ENCODE results near the gene MAVS. TPM values are rescaled to one million over a fixed set of nuclear protein-coding genes. Genes with fewer than 3 reads are reported as not detected.

MAVS gene
- total and polyA plus RNA-seq, 11 donors = 32.5 to 74.0 (median 43.3) TPM

- no peak for TF ChIP-seq POLR2A (IDR thresholded peaks at IDR 0.05)
- TF ChIP-seq, protein P1, sequence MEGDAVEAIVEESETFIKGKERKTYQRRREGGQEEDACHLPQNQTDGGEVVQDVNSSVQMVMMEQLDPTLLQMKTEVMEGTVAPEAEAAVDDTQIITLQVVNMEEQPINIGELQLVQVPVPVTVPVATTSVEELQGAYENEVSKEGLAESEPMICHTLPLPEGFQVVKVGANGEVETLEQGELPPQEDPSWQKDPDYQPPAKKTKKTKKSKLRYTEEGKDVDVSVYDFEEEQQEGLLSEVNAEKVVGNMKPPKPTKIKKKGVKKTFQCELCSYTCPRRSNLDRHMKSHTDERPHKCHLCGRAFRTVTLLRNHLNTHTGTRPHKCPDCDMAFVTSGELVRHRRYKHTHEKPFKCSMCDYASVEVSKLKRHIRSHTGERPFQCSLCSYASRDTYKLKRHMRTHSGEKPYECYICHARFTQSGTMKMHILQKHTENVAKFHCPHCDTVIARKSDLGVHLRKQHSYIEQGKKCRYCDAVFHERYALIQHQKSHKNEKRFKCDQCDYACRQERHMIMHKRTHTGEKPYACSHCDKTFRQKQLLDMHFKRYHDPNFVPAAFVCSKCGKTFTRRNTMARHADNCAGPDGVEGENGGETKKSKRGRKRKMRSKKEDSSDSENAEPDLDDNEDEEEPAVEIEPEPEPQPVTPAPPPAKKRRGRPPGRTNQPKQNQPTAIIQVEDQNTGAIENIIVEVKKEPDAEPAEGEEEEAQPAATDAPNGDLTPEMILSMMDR (IDR thresholded peaks at IDR 0.05) = no peak
- Histone ChIP-seq H3K4me1 (peaks cover 0 to 39% (median 18%) of the 10 kb centered on the region in 12 donors), H3K4me3 (peak overlapping the region; percentile 71 to 99 (median 90)), H3K9me3 (no peaks in the 10 kb centered on the region), H3K27me3 (no peaks in the 10 kb centered on the region), H3K36me3 (peaks cover 0 to 4% (median 0%) of the 10 kb centered on the region in 9 donors), H3K27ac (peak overlapping the region; percentile 92 to 98 (median 95))
- DNase-seq (no peak), ATAC-seq (peak in 2 of 4 donors; percentile 0 to 1)
- 17 to 18% (median 18%) methylated on average over 8 of the region's 8 CpGs for WGBS, 4 donors
- intact Hi-C loops (cut with DNase I) = loop anchor here in 4 of 10 donors (2.0 to 5.0 kb wide), 3 partner anchors 27 to 130 kb away; partner anchors contain the start of genes AP5S1 (in 2 of the 4) and CENPB (in 1 of the 4)
These were observed 851 bp downstream of the MAVS start for GRCh38 chr20:3847429-3847940.

GRCh38 chr20:3848565-3848964, 1.9 kb downstream of the MAVS start:
- Histone ChIP-seq H3K27ac (no peak overlapping the region), H3K9me3 (no peaks in the 10 kb centered on the region), H3K36me3 (peaks cover 0 to 4% (median 0%) of the 10 kb centered on the region in 9 donors), H3K4me1 (peaks cover 0 to 32% (median 18%) of the 10 kb centered on the region in 12 donors), H3K4me3 (no peak overlapping the region), H3K27me3 (no peaks in the 10 kb centered on the region)
- TF ChIP-seq, protein P1 (IDR thresholded peaks at IDR 0.05) = no peak
- TF ChIP-seq POLR2A (IDR thresholded peaks at IDR 0.05) = no peak
- DNase-seq (no peak), ATAC-seq (no peak)
- 74 to 91% (median 84%) methylated on average over 1 of the region's 1 CpG for WGBS, 4 donors
- intact Hi-C loops (cut with DNase I) = loop anchor here in 2 of 10 donors (5.0 kb wide), 2 partner anchors 61 to 131 kb away; partner anchors contain the start of gene CENPB (in 1 of the 2)

DNA sequence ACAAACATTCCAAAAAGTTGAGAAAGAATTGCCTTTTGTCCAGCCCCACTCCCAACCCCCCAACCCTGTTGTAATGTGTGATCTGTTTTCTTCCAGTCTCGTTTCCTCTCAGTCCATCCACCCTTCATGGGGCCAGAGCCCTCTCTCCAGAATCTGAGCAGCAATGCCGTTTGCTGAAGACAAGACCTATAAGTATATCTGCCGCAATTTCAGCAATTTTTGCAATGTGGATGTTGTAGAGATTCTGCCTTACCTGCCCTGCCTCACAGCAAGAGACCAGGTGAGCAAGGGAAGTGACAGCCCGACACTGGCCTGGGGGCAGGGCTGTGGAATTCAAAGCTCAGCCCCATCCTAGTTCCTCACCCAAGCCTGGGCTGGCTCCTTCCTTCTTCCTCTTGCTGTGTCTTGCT, 7.8 kb downstream of the MAVS start:
- ATAC-seq (peak in 2 of 4 donors; percentile 21 to 36), DNase-seq (no peak)
- WGBS, 4 donors = 81 to 85% (median 84%) methylated on average over 4 of the region's 4 CpGs

GRCh38 chr20:3857405-3857804, 10.8 kb downstream of the MAVS start:
- Histone ChIP-seq H3K4me1 (peaks cover 0 to 14% (median 4%) of the 10 kb centered on the region in 12 donors), H3K36me3 (peaks cover 6 to 84% (median 79%) of the 10 kb centered on the region in 9 donors), H3K27ac (no peak overlapping the region), H3K9me3 (no peaks in the 10 kb centered on the region), H3K4me3 (no peak overlapping the region), H3K27me3 (no peaks in the 10 kb centered on the region)
- intact Hi-C loops (cut with DNase I) = loop anchor here in 4 of 10 donors (5.0 to 10.0 kb wide), 3 partner anchors 70 to 183 kb away; partner anchors contain the start of genes CENPB (in 4 of the 4) and SPEF1 (in 3 of the 4)
- 58 to 76% (median 71%) methylated on average over 8 to 14 of the region's 14 CpGs for WGBS, 4 donors
- TF ChIP-seq POLR2A (IDR thresholded peaks at IDR 0.05) = no peak
- TF ChIP-seq, protein P1 (IDR thresholded peaks at IDR 0.05) = no peak
- DNase-seq (no peak), ATAC-seq (peak in 1 of 4 donors; percentile 40)

More for the DNA sequence above, 7.8 kb downstream of the MAVS start:
- Histone ChIP-seq H3K4me1 (peaks cover 0 to 14% (median 5%) of the 10 kb centered on the region in 12 donors), H3K9me3 (no peaks in the 10 kb centered on the region), H3K36me3 (peaks cover 6 to 59% (median 50%) of the 10 kb centered on the region in 9 donors), H3K27me3 (no peaks in the 10 kb centered on the region), H3K27ac (peak overlapping the region in 1 of 12 donors; percentile 19), H3K4me3 (no peak overlapping the region)
- TF ChIP-seq, protein P1 (IDR thresholded peaks at IDR 0.05) = no peak
- TF ChIP-seq POLR2A (IDR thresholded peaks at IDR 0.05) = no peak
- intact Hi-C loops (cut with DNase I) = loop anchor here in 5 of 10 donors (2.0 to 10.0 kb wide), 3 partner anchors 68 to 180 kb away; partner anchors contain the start of genes CENPB (in 5 of the 5) and SPEF1 (in 3 of the 5)

Data from heart left ventricle (tissue), 16 donors.